HG02763 (cell line): ENCODE results near the gene TFEC.

Experiments
- ATAC-seq: cut with Tn5 transposase; IDR thresholded peaks from one replicate; pipeline ENCODE4 v1.9.1; 2021; ENCODE audit warnings: mild to moderate bottlenecking, moderate library complexity; ENCODE audit not compliant: unreplicated experiment

Gene TFEC

GRCh38 chr7:115995701-115996100 lies 34.9 kb downstream of the TFEC start:
- no peak for ATAC-seq

DNA sequence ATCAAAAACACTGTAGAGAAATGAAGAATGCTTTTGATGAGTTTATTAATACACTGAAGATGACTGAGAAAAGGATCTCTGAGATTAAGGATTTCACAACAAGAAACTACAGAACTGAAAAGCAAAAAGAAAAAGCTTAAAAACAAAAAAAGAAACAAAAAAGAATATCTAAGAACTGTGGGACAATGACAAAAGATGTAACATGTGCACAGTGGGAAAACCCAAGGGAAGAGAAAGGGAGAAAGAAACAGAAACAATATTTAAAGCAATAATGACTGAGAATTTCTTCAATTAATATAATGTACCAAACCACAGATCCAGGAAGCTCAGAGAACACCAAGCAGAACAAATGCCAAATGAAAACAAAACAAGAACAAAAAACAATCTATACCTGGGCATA lies 42.2 kb downstream of the TFEC start:
- no peak for ATAC-seq

DNA sequence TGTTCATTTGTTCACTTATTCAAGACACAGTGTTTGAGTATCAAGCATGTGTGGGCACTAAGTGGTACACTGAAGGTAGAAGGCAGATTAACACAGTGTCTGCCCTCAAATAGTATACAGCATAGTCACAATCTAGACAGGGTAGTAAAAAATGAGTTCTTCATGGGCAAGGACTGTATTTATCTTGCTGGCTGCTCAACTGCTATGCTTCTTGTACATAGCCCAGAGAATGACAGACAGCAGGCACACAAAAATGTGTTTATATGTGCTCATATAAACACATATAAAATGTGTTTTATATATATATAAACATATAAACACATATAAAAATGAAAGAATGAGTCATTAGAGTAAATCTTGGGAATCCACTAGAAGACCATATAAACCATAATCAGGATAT lies 43.1 kb downstream of the TFEC start:
- ATAC-seq = no peak

GRCh38 chr7:115984105-115984504 lies 46.5 kb downstream of the TFEC start:
- ATAC-seq = no peak

- no peak for ATAC-seq
Measured at GRCh38 chr7:115980159-115980558, 50.4 kb downstream of the TFEC start.

- no peak for ATAC-seq
Measured at GRCh38 chr7:115976651-115977050, 53.9 kb downstream of the TFEC start.

DNA sequence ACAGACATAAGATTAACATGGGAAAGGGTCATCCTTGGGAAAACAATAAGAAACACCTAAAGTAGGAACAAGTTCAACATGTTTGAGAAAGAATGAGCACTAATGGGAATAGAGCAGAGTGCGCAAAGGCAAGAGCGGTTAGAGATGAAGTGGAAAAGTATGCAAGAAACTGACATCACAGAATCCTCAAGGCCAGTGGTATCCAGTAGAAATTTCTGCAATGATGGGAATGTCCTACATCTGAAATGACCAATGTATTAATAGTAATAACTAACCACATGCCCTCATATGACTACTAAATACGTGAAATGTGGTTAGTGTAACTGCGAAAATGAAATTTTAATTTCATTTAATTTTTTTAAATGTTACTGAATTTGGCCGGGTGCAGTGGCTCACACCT lies 54.8 kb downstream of the TFEC start:
- ATAC-seq = no peak

DNA sequence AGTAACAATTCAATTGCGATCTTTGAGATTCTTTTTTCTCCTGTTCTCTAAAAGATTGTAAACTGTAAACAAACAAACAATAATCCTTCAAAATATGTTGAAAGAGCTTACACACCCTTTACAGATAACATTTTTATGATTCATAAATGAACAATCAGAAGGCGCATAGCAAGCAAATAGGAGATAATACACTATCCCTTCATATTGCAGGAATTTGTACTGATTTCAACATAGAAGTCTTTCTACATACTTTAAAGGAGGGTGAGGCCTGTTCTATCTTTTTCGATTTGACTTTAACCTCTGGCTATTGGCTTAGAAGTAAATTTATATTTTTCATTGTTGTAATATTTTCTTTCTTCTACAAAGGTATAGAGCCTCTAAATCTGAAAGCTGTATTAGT lies 57.2 kb downstream of the TFEC start:
- no peak for ATAC-seq

- no peak for ATAC-seq
Measured at GRCh38 chr7:115971506-115971905, 59.1 kb downstream of the TFEC start.

DNA sequence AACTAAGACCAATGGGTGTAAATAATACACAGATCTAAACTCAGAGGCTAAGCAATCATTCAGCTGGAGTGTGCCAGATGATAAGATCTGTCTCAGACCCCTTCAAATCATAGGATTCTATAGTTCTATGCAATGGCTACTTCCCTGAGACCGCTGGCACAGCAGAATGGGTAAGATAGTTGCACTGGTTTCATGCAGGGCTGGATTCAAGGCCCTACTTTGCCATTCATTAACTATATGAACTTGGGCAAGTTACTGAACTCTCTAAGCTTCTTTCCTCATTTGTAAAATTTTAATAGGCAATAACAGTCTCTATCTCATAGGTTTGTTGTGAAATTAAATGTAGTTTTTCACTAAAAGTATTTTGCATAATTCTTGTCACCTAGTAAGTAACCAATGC lies 62.0 kb downstream of the TFEC start:
- ATAC-seq = no peak

GRCh38 chr7:115968171-115968570 lies 62.4 kb downstream of the TFEC start:
- ATAC-seq = no peak

- ATAC-seq = no peak
Measured at GRCh38 chr7:115965796-115966475, 64.6 kb downstream of the TFEC start.

- ATAC-seq = no peak
Measured at GRCh38 chr7:115965236-115965635, 65.3 kb downstream of the TFEC start.

DNA sequence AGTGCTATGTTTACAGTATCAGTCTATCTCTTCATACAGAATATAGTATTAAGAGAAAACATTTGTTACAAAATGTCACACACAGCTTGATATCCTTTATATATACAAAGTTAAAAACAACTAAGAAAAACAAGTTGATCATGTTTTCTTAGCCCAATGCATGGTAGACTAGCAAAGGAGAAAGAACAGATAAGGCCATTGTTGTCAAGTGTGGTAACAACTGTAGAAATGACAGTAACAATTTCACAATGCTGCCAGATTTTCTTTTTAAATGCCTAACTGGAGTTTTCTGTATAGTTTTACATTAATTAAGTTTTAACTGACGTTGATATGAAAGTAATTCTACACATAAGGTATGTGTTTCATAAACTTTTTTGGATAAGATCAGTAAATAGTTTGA lies 65.8 kb downstream of the TFEC start:
- ATAC-seq = no peak

- ATAC-seq = no peak
Measured at GRCh38 chr7:115962340-115962739, 68.2 kb downstream of the TFEC start.

DNA sequence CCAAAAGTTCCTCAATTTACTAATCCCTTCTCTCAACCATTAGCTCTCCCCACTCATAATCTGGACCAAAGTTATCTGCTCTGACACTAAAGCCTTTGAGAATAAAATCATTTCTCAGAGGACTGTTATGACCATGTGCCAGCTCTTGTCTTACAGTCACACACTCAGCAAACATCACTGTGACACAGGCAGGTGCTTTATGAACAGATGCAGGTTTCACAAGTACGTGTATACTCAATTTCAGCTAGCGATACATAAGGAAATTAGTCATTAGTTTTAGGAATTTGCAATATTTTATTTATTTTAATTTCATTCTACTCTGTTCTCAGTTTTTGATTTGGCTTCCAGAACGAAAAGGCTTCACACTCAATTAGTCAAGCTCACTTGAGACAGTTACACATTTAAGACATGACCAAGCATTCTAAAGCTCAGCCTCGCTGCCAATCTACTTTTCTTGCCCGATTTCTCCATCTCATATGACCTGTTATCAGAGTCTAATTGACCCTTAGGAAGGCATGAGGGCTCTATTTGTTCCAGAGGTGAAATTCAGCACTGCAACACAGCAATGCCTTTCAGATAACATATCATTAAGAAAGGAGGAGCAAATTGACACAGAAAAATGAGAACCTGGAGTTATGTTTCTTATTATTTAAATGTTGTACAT lies 76.8 kb downstream of the TFEC start:
- no peak for ATAC-seq

DNA sequence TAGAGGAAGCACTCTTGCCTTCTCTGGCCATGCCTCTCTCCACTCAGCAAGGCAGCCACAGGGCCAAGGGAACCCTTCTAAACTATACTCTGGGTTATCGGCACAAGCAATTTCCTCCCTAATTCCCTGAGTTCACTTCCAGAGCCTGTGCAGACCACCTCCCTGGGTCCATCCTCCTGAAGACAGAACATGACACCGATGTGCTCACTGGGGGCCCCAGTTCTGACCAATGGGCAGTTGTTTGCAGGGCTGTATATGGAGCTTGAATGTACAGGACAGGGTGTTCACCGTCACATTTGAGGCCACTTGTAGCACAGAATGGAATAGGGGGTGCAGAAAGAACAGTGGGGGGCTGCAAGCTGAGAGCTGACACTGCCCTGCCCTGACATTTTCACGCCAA lies 77.7 kb downstream of the TFEC start:
- ATAC-seq = no peak

GRCh38 chr7:115951547-115951946 lies 79.0 kb downstream of the TFEC start:
- no peak for ATAC-seq

DNA sequence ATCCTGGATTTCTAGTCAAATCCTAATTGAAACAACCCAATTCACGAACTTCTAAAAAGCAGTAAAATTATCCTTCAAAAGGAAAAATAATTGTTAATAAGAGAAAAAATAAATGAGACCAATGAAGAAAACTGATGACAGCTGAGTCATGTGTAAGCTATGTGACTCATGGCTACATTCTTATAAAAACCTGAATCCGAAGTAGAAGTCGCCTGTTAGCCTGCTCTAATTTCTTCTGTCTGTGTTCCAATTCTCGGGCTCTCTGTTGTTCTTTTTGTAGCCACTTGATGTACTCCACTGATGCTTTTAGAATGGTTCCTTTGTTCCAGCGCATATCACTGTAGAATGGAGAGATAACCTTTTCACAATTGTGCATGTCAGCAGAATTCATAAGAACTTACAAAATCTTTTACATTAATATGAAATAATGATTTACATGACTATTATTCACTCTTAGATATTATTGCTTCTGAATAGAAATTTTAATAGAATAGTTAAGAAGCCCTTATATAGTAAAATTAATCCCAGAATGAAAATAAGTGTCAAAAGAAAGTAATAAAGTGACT lies 88.8 kb downstream of the TFEC start:
- ATAC-seq = no peak

DNA sequence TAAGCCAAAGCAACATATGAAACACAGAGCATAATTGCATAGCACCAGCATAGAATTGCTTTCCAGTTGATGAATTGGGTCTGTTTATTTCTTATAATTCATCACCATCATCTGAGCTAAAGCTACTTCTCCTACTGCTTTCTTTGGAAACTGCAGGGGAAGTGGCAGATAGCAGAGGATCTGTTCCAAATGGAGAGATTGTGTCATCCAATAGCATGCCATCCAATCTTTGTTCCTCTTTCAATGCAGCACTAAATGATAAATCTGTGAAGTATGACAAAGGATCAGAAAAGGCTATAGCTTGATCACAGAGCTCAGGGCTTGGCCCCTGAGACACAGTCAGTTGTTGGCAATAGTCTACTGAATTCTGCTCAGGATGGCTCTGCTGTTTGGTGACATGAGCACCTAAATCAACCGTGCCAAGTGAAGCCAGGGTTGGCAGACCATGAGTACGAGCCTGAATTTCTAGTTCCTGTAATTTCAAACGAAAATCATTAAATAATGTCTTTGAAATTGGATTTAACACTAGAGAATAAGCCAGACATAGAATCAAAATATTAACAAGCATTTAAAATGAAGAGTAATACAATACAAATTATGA lies 90.0 kb downstream of the TFEC start:
- no peak for ATAC-seq

DNA sequence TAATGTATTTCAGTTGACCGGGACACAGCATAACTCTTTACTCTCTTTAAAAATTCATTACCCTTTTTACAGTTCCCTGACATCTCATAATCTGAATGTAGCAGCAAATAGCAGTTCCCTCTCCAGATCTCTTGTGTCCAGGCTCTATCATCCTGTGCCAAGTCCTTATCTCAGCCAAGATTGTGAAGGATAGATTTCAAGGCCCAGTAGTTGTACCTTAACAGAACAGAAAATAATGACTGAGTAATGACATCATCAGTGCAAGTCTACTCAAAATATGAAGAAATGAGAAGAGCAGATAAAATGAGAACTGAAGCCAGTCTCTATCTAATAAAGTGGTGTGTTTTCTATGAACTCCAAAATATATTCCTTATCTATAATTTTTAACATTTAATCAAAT lies 92.6 kb downstream of the TFEC start:
- no peak for ATAC-seq

DNA sequence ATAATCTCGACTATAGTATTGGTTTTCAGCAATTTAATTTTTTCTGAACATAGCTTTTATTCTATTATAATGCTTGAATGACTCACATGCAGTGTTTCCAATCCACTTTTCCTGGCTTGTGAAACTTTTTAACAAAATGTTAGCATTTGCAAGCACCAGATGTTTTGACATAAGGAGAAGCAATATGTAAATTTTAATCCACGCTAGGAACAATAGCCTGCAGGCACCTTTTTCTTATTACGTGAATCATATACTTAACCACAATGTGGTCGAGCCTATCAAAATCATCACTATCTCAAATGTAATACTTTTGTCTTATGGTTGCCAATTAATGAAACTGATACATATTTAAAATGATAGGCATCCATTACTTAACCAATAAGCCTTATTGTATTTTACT lies 97.1 kb downstream of the TFEC start:
- no peak for ATAC-seq
